PC-9 (cell line): ENCODE measurements around the gene SLC6A3. TPM values are rescaled to one million over a fixed set of nuclear protein-coding genes. Genes with fewer than 3 reads are reported as not detected.

Experiments used
- BruUV-seq: library from RNA; stranded (reverse); fragments of 400-500 nt; replicated peaks from 2 replicates; lab custom pipeline; 2021; lab: Mats Ljungman, UMichigan
- CTCF ChIA-PET: fragments of 300-600 bp; sonication (Branson Sonifier 250); formaldehyde crosslinking; loops from one replicate; lab custom pipeline; 2022; ENCODE audit warnings: antibody characterized with exemption; lab: Charles Lee
- POLR2A ChIA-PET: fragments of 300-600 bp; sonication (Branson Sonifier 250); formaldehyde crosslinking; loops from one replicate; lab custom pipeline; 2022; ENCODE audit warnings: antibody characterized with exemption; ENCODE audit not compliant: unreplicated experiment; lab: Charles Lee
- DNase-seq, 2 experiments: peaks; one replicate each; pipeline versions ENCODE4 v3.0.0 to v3.0.0-alpha.2; 2015 to 2022; ENCODE audit warnings: mixed read lengths in 1 of 2
- H2AFZ ChIP-seq: fragments of 200-600 bp; sonication (generic); 2 replicates; pipeline ENCODE4 v1.8.1; 2017; ENCODE audit warnings: antibody characterized with exemption
- H3F3A ChIP-seq: fragments of 200-600 bp; sonication (generic); 2 replicates; pipeline ENCODE4 v1.8.1; 2017; ENCODE audit warnings: antibody characterized with exemption, mild to moderate bottlenecking, low read depth; ENCODE audit not compliant: insufficient read depth
- H3K27ac ChIP-seq: fragments of 200-600 bp; sonication (generic); 2 replicates; pipeline ENCODE4 v1.6.1; 2016; ENCODE audit warnings: mixed run types
- H3K27me3 ChIP-seq: fragments of 200-600 bp; sonication (generic); 2 replicates; pipeline ENCODE4 v1.6.1; 2016; ENCODE audit warnings: low read depth, mixed run types; ENCODE audit not compliant: insufficient read depth
- H3K36me3 ChIP-seq: fragments of 200-600 bp; sonication (generic); 2 replicates; pipeline ENCODE4 v1.6.1; 2016; ENCODE audit warnings: low read depth, mixed run types
- H3K4me1 ChIP-seq: fragments of 200-600 bp; sonication (generic); replicated peaks from 2 replicates; pipeline ENCODE4 v1.6.1; 2016; ENCODE audit warnings: mixed run types; ENCODE audit not compliant: insufficient read depth
- H3K4me2 ChIP-seq: fragments of 200-600 bp; sonication (generic); 2 replicates; pipeline ENCODE4 v1.6.1; 2017; ENCODE audit warnings: mixed run types
- H3K4me3 ChIP-seq: fragments of 200-600 bp; sonication (generic); 2 replicates; pipeline ENCODE4 v1.6.1; 2016; ENCODE audit warnings: mixed run types
- H3K79me2 ChIP-seq: fragments of 200-600 bp; sonication (generic); 2 replicates; pipeline ENCODE4 v1.6.1; 2017; ENCODE audit warnings: low read depth, mixed run types
- H3K9me2 ChIP-seq: fragments of 200-600 bp; sonication (generic); 2 replicates; pipeline ENCODE4 v1.8.1; 2017; ENCODE audit warnings: mild to moderate bottlenecking; ENCODE audit not compliant: insufficient read depth
- H3K9me3 ChIP-seq: fragments of 200-600 bp; sonication (generic); 2 replicates; pipeline ENCODE4 v1.8.1; 2016; ENCODE audit warnings: low read depth; ENCODE audit not compliant: insufficient read depth
- H4K20me1 ChIP-seq: fragments of 200-600 bp; sonication (generic); 2 replicates; pipeline ENCODE4 v1.8.1; 2017; ENCODE audit not compliant: insufficient read depth
- CTCF ChIP-seq: fragments of 200-600 bp; sonication (generic); conservative IDR thresholded peaks from 2 replicates; pipeline ENCODE4 v1.6.1; 2017; ENCODE audit warnings: mixed run types, antibody characterized with exemption, mild to moderate bottlenecking, moderate library complexity
- EZH2 ChIP-seq: fragments of 200-600 bp; sonication (generic); IDR thresholded peaks from 2 replicates; pipeline ENCODE4 v1.8.0; 2017; ENCODE audit warnings: antibody characterized with exemption, low read depth
- intact Hi-C: fragments of 100-400 bp; cut with micrococcal nuclease; formaldehyde crosslinking; loops from one replicate; pipeline ENCODE4 v1.10.0; 2022; ENCODE audit not compliant: unreplicated experiment
- total RNA-seq: library from RNA; stranded (reverse); gene quantifications from 2 replicates; pipeline ENCODE4 v1.2.3, GENCODE V29; 2021

Gene SLC6A3
- total RNA-seq, 1 experiment from 2014 or later, result not detected

GRCh38 chr5:1384521-1384920, 60.7 kb downstream of the SLC6A3 start:
- no peak for DNase-seq
- intact Hi-C loops, result no loop called here
- Histone ChIP-seq H2AFZ (no peak overlapping the region), H3K4me3 (no peak overlapping the region), H3K27me3 (peaks cover 89% of the 10 kb centered on the region), H3K4me2 (no peak overlapping the region), H3K9me2 (no peaks in the 10 kb centered on the region), H3K9me3 (no peaks in the 10 kb centered on the region), H4K20me1 (no peaks in the 10 kb centered on the region; the same call in 1 of the 2 replicates), H3F3A (peaks cover 3% of the 10 kb centered on the region; the same call in 1 of the 2 replicates), H3K4me1 (0 out of 2 replicates have a peak, but pooled peaks cover 10% of the 10 kb centered on the region), H3K36me3 (no peaks in the 10 kb centered on the region), H3K79me2 (no peaks in the 10 kb centered on the region), H3K27ac (no peak overlapping the region)
- ChIA-PET POLR2A (no interaction called here), CTCF (no interaction called here)
- no peak for TF ChIP-seq CTCF
- BruUV-seq, result no TSS peak

GRCh38 chr5:1383886-1384401, 61.3 kb downstream of the SLC6A3 start:
- no peak for DNase-seq
- no TSS peak for BruUV-seq
- Histone ChIP-seq H3K4me3 (no peak overlapping the region), H3K9me3 (no peaks in the 10 kb centered on the region), H3K4me2 (no peak overlapping the region), H3K79me2 (no peaks in the 10 kb centered on the region), H3K36me3 (no peaks in the 10 kb centered on the region), H2AFZ (no peak overlapping the region), H3K27ac (no peak overlapping the region), H4K20me1 (no peaks in the 10 kb centered on the region; the same call in 1 of the 2 replicates), H3K9me2 (no peaks in the 10 kb centered on the region), H3K4me1 (0 out of 2 replicates have a peak, but pooled peaks cover 10% of the 10 kb centered on the region), H3F3A (peaks cover 3% of the 10 kb centered on the region; the same call in 1 of the 2 replicates), H3K27me3 (peaks cover 89% of the 10 kb centered on the region)
- intact Hi-C loops, result no loop called here
- ChIA-PET CTCF (no interaction called here), POLR2A (no interaction called here)
- TF ChIP-seq EZH2 (no peak), CTCF (no peak)

- BruUV-seq, result no TSS peak
These were observed 61.9 kb downstream of the SLC6A3 start for GRCh38 chr5:1383344-1383743.

More at GRCh38 chr5:1383344-1383743, 61.9 kb downstream of the SLC6A3 start:
- DNase-seq, result no peak
- Histone ChIP-seq H4K20me1 (no peaks in the 10 kb centered on the region; the same call in 1 of the 2 replicates), H3K9me3 (no peaks in the 10 kb centered on the region), H3K4me2 (no peak overlapping the region), H3K9me2 (no peaks in the 10 kb centered on the region), H3K4me1 (0 out of 2 replicates have a peak, but pooled peaks cover 10% of the 10 kb centered on the region), H3K36me3 (no peaks in the 10 kb centered on the region), H3K27ac (no peak overlapping the region), H2AFZ (no peak overlapping the region), H3K79me2 (no peaks in the 10 kb centered on the region), H3K27me3 (peaks cover 89% of the 10 kb centered on the region), H3F3A (peaks cover 3% of the 10 kb centered on the region; the same call in 1 of the 2 replicates), H3K4me3 (no peak overlapping the region)
- intact Hi-C loops, result no loop called here
- ChIA-PET CTCF (no interaction called here), POLR2A (no interaction called here)
- no peak for TF ChIP-seq EZH2
- no peak for TF ChIP-seq CTCF
